ENCODE data around the gene CFAP53.

CFAP53 gene, protein sequence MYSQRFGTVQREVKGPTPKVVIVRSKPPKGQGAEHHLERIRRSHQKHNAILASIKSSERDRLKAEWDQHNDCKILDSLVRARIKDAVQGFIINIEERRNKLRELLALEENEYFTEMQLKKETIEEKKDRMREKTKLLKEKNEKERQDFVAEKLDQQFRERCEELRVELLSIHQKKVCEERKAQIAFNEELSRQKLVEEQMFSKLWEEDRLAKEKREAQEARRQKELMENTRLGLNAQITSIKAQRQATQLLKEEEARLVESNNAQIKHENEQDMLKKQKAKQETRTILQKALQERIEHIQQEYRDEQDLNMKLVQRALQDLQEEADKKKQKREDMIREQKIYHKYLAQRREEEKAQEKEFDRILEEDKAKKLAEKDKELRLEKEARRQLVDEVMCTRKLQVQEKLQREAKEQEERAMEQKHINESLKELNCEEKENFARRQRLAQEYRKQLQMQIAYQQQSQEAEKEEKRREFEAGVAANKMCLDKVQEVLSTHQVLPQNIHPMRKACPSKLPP

DNA sequence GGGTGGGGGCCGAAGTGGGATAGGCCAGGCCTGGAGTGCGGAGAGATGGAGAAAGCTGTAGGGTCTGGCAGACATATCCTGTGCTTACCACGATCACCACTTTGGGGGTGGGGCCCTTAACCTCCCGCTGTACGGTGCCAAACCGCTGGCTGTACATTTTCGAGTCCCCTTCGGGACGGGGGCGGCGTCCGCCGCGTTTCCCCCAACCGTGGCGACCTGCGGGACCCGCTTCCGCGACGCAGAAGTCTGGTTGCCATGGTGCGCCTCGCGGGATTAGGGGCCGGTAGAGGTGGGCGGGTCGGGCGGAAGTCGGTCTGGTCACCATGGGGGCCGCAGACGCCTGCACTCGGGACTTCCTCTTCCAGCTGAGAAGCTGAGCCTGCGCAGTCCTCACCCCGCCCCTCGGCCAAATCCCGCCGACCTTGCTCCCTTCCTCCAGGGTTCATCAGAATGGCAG lies at the start of gene CFAP53:
Gene CFAP53 (minus strand): TSS at position 248 of the 457 bp plus-strand sequence. CDS start 91 bp downstream, at position 157.
- no peaks in the 10 kb centered on the region for H3K27me3 ChIP-seq (ENCODE audit: low read length)
- peaks cover 8% of the 10 kb centered on the region; the same call in 1 of the 2 replicates for H3K36me3 ChIP-seq (ENCODE audit: low read length)
- peak within 1 kb of the TSS; percentile 31; the same call in 1 of the 2 replicates for H3K27ac ChIP-seq (ENCODE audit: low read depth, low read length)
- H4K20me1 ChIP-seq (ENCODE audit: low read depth, low read length), result no peaks in the 10 kb centered on the region
- H3K9ac ChIP-seq (ENCODE audit: low read length), result peak within 1 kb of the TSS; percentile 47
- H3K4me3 ChIP-seq (ENCODE audit: insufficient read depth, low read length, poor library complexity, severe bottlenecking), result peak within 1 kb of the TSS; percentile 61
- peak within 1 kb of the TSS; percentile 78 for H3K4me2 ChIP-seq (ENCODE audit: low read depth, low read length, poor library complexity, severe bottlenecking)
- peak within 1 kb of the TSS; percentile 81 for H2AFZ ChIP-seq (ENCODE audit: low read depth, low read length, severe bottlenecking)
- TF ChIP-seq EZH2phosphoT487 (conservative IDR thresholded peaks at IDR 0.05; ENCODE audit: low read length) (no peak), CTCF (IDR thresholded peaks at IDR 0.05; ENCODE audit: insufficient read depth, low read length, poor library complexity, severe bottlenecking) (no peak)
- H3K79me2 ChIP-seq (ENCODE audit: insufficient read depth, low read length), result no peaks in the 10 kb centered on the region
- no peaks in the 10 kb centered on the region for H3K9me3 ChIP-seq (ENCODE audit: insufficient read depth, low read length)
- no peaks in the 10 kb centered on the region for H3K9me2 ChIP-seq (replicated peaks; ENCODE audit: insufficient read depth, low read length)
- H3F3A ChIP-seq (ENCODE audit: insufficient read depth), result peaks cover 17% of the 10 kb centered on the region; the same call in 1 of the 2 replicates

DNA sequence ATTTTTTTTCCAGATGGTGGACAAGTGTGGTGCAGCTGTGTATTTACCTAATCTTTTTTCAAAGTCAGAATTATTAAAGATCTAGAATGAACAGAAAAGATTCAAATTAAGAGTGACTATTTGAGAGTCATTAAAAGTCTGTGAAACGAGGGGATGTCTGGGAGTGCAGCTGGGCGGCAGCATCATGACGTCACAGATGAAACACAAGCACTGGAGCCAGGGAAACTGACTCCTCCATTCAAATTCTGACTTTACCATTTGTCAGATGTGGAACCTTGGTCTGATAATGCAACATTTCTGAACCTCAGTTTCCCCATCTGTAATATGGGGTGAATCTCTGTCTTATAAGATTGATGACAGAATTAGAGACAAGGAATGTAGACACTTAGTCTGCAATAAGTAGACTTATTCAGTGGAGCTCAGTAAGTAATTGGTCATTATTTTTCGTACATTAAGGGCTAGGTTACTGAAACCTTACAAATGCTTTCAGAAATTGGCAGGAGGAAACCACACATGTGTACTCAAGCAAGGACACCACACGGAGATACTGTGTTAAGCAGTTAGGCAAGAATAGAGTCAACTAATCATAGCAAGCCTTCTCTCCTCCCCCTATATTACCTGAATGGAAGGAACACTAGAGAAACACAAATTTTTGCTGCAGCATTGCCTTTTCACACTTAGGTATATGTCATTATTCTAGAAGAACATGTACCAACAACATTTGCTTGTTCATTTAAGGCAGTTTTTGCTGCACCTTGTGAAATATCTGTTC lies 49.0 kb upstream of the CFAP53 start:
- Histone ChIP-seq H3K79me2 (ENCODE audit: insufficient read depth, low read length) (no peaks in the 10 kb centered on the region), H3K27me3 (ENCODE audit: low read length) (no peaks in the 10 kb centered on the region; the same call in 1 of the 2 replicates), H3K27ac (ENCODE audit: low read depth, low read length) (peak overlapping the region; percentile 62), H3K4me2 (ENCODE audit: low read depth, low read length, poor library complexity, severe bottlenecking) (peak overlapping the region; percentile 56), H3K36me3 (ENCODE audit: low read length) (no peaks in the 10 kb centered on the region), H3K9ac (ENCODE audit: low read length) (peak overlapping the region; percentile 5; the same call in 1 of the 2 replicates), H4K20me1 (ENCODE audit: low read depth, low read length) (no peaks in the 10 kb centered on the region), H3K4me3 (ENCODE audit: insufficient read depth, low read length, poor library complexity, severe bottlenecking) (peak overlapping the region; percentile 2), H3F3A (ENCODE audit: insufficient read depth) (peaks cover 36% of the 10 kb centered on the region), H2AFZ (ENCODE audit: low read depth, low read length, severe bottlenecking) (no peak overlapping the region), H3K9me3 (ENCODE audit: insufficient read depth, low read length) (no peaks in the 10 kb centered on the region), H3K9me2 (replicated peaks; ENCODE audit: insufficient read depth, low read length) (no peaks in the 10 kb centered on the region)
- TF ChIP-seq EZH2phosphoT487 (conservative IDR thresholded peaks at IDR 0.05; ENCODE audit: low read length) (no peak), CTCF (IDR thresholded peaks at IDR 0.05; ENCODE audit: insufficient read depth, low read length, poor library complexity, severe bottlenecking) (no peak)

DNA sequence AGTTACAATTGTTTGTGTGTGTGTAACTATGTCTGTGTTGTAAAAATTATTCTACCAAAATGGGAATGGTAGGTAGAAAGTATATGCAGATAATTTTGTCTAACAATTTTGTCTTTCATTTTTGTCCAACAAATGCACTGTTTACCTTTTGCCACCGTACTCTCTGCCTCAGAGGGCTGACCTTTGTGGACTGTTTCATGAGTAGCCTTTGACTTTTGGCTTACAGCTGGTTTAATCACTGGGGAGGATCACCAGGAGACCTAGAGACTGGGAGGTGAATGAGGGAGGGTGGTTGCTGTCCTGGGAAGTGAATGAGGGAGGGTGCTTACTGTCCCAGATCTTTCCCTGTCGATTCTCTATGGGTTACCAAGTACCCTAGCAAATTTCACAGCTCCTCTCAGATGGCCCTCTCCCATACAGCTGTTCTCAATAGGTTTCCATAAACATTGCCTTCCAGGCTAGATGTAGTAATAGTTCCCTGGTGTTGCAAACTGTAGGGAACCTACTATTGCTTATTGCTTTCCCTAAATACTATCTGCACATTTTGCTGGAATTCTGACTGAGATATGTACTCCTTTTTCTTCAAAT lies 47.7 kb upstream of the CFAP53 start:
- no peak overlapping the region for H3K9ac ChIP-seq (ENCODE audit: low read length)
- H3K27me3 ChIP-seq (ENCODE audit: low read length), result no peaks in the 10 kb centered on the region
- no peaks in the 10 kb centered on the region for H4K20me1 ChIP-seq (ENCODE audit: low read depth, low read length)
- H3K4me3 ChIP-seq (ENCODE audit: insufficient read depth, low read length, poor library complexity, severe bottlenecking), result no peak overlapping the region
- no peak for TF ChIP-seq EZH2phosphoT487 (conservative IDR thresholded peaks at IDR 0.05; ENCODE audit: low read length)
- no peak for TF ChIP-seq CTCF (IDR thresholded peaks at IDR 0.05; ENCODE audit: insufficient read depth, low read length, poor library complexity, severe bottlenecking)
- H3K9me2 ChIP-seq (replicated peaks; ENCODE audit: insufficient read depth, low read length), result no peaks in the 10 kb centered on the region
- no peaks in the 10 kb centered on the region for H3K79me2 ChIP-seq (ENCODE audit: insufficient read depth, low read length)
- H3K4me2 ChIP-seq (ENCODE audit: low read depth, low read length, poor library complexity, severe bottlenecking), result peak overlapping the region; percentile 56
- H3K27ac ChIP-seq (ENCODE audit: low read depth, low read length), result no peak overlapping the region
- H2AFZ ChIP-seq (ENCODE audit: low read depth, low read length, severe bottlenecking), result no peak overlapping the region
- H3K9me3 ChIP-seq (ENCODE audit: insufficient read depth, low read length), result no peaks in the 10 kb centered on the region
- H3K36me3 ChIP-seq (ENCODE audit: low read length), result no peaks in the 10 kb centered on the region
- peaks cover 31% of the 10 kb centered on the region for H3F3A ChIP-seq (ENCODE audit: insufficient read depth)

All from SU-DHL-6 (cell line).